OCI-LY1 (cell line): ENCODE data around the gene RPL41.
"Not testable (repeated sequence)": the region's sequence is repeated elsewhere in the genome, so short reads cannot be mapped to it uniquely, and the experiment has no call there.

Experiments
- H2AFZ ChIP-seq: fragments of 200-600 bp; sonication (generic), shearing (Covaris generic); 2 replicates; pipeline ENCODE4 v1.6.0; 2014; ENCODE audit warnings: antibody characterized with exemption, mild to moderate bottlenecking, low read length
- H3F3A ChIP-seq: fragments of 200-600 bp; sonication (generic), shearing (Covaris generic); 2 replicates; pipeline ENCODE4 v1.6.0; 2014; ENCODE audit warnings: mild to moderate bottlenecking, antibody characterized with exemption, low read length, moderate library complexity; ENCODE audit not compliant: insufficient read depth
- H3K27ac ChIP-seq: fragments of 200-600 bp; sonication (generic); 2 replicates; pipeline ENCODE4 v1.5.1; 2014; ENCODE audit warnings: low read length, mixed run types, mild to moderate bottlenecking, low read depth; ENCODE audit not compliant: poor library complexity, severe bottlenecking
- H3K27me3 ChIP-seq: fragments of 200-600 bp; sonication (generic); 2 replicates; pipeline ENCODE4 v1.6.0; 2014; ENCODE audit warnings: antibody characterized with exemption, mild to moderate bottlenecking, low read length, moderate library complexity; ENCODE audit not compliant: insufficient read depth
- H3K36me3 ChIP-seq: fragments of 200-600 bp; sonication (generic); 2 replicates; pipeline ENCODE4 v1.6.1; 2014; ENCODE audit warnings: mild to moderate bottlenecking, antibody characterized with exemption, low read length, moderate library complexity, mixed read lengths; ENCODE audit not compliant: insufficient read depth
- H3K4me1 ChIP-seq: fragments of 200-600 bp; sonication (generic); 2 replicates; pipeline ENCODE4 v1.5.1; 2014; ENCODE audit warnings: mild to moderate bottlenecking, low read length, moderate library complexity; ENCODE audit not compliant: insufficient read depth, severe bottlenecking
- H3K4me2 ChIP-seq: fragments of 200-600 bp; sonication (generic), shearing (Covaris generic); 2 replicates; pipeline ENCODE4 v1.6.1; 2014; ENCODE audit warnings: low read length
- H3K4me3 ChIP-seq: fragments of 200-600 bp; sonication (generic); 2 replicates; pipeline ENCODE4 v1.5.1; 2014; ENCODE audit warnings: low read length, low read depth, mild to moderate bottlenecking, mixed read lengths; ENCODE audit not compliant: poor library complexity, severe bottlenecking
- H3K79me2 ChIP-seq: fragments of 200-600 bp; shearing (Covaris generic); 2 replicates; pipeline ENCODE4 v1.6.1; 2016; ENCODE audit warnings: mixed run types, low read length, mixed read lengths; ENCODE audit not compliant: insufficient read depth
- H3K9ac ChIP-seq: fragments of 200-600 bp; sonication (generic), shearing (Covaris generic); 2 replicates; pipeline ENCODE4 v1.6.1; 2014; ENCODE audit warnings: mild to moderate bottlenecking, low read length, mixed read lengths
- H3K9me2 ChIP-seq: fragments of 200-600 bp; sonication (generic), shearing (Covaris generic); 2 replicates; pipeline ENCODE4 v1.6.1; 2014; ENCODE audit warnings: low read depth, mild to moderate bottlenecking, low read length, mixed read lengths
- H3K9me3 ChIP-seq: fragments of 200-600 bp; shearing (Covaris generic); 2 replicates; pipeline ENCODE4 v1.6.1; 2014; ENCODE audit warnings: low read length, mixed read lengths
- H4K20me1 ChIP-seq: fragments of 200-600 bp; sonication (generic), shearing (Covaris generic); 2 replicates; pipeline ENCODE4 v1.6.0; 2016; ENCODE audit warnings: mild to moderate bottlenecking, low read length; ENCODE audit not compliant: insufficient read depth
- EZH2 ChIP-seq: fragments of 200-600 bp; sonication (generic), shearing (Covaris generic); IDR thresholded peaks from 2 replicates; pipeline ENCODE4 v1.8.0; 2017; ENCODE audit warnings: borderline replicate concordance, mixed run types, mild to moderate bottlenecking, antibody characterized with exemption, low read length, moderate library complexity, mixed read lengths
- TF ChIP-seq, protein P1 (sequence below): fragments of 200-600 bp; sonication (generic), shearing (Covaris generic); IDR thresholded peaks from 2 replicates; pipeline ENCODE4 v1.5.1; 2017; ENCODE audit warnings: mild to moderate bottlenecking, antibody characterized with exemption, low read length, moderate library complexity, mixed read lengths

The RPL41 gene

DNA sequence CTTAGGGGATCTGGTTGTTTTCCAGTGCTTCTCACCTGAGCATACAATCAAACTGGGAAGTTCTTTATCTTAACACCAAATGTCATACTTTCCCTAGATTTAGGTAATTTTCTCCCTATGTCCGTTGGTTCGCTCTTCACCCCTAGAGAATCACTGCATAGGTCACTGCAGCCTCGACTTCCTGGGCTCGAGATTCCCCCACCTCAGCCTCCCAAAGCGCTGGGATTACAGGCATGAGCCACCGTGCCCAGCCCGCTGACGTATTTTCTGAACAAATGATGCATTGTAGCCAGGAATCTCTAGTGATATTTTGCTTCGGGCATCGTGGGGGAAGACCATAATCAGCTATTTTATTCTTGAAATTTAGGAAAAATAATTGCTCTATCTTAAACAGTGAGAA lies 1.1 kb upstream of the RPL41 start:
- peak overlapping the region; percentile 92 for H3K4me2 ChIP-seq
- no peaks in the 10 kb centered on the region for H3K27me3 ChIP-seq
- H3K9me2 ChIP-seq, result no peaks in the 10 kb centered on the region
- H4K20me1 ChIP-seq, result no peaks in the 10 kb centered on the region
- H3K4me1 ChIP-seq, result peaks cover 26% of the 10 kb centered on the region
- TF ChIP-seq EZH2, result no peak
- TF ChIP-seq, protein P1, sequence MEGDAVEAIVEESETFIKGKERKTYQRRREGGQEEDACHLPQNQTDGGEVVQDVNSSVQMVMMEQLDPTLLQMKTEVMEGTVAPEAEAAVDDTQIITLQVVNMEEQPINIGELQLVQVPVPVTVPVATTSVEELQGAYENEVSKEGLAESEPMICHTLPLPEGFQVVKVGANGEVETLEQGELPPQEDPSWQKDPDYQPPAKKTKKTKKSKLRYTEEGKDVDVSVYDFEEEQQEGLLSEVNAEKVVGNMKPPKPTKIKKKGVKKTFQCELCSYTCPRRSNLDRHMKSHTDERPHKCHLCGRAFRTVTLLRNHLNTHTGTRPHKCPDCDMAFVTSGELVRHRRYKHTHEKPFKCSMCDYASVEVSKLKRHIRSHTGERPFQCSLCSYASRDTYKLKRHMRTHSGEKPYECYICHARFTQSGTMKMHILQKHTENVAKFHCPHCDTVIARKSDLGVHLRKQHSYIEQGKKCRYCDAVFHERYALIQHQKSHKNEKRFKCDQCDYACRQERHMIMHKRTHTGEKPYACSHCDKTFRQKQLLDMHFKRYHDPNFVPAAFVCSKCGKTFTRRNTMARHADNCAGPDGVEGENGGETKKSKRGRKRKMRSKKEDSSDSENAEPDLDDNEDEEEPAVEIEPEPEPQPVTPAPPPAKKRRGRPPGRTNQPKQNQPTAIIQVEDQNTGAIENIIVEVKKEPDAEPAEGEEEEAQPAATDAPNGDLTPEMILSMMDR, result no peak
- peaks cover 52% of the 10 kb centered on the region for H3K36me3 ChIP-seq
- H3K9me3 ChIP-seq, result no peaks in the 10 kb centered on the region
- H3F3A ChIP-seq, result peaks cover 25% of the 10 kb centered on the region; the same call in 1 of the 2 replicates
- peak overlapping the region; percentile 95 for H3K27ac ChIP-seq
- peak overlapping the region; percentile 98 for H3K9ac ChIP-seq
- peaks cover 7% of the 10 kb centered on the region for H3K79me2 ChIP-seq
- H2AFZ ChIP-seq, result no peak overlapping the region
- H3K4me3 ChIP-seq, result peak overlapping the region; percentile 95

DNA sequence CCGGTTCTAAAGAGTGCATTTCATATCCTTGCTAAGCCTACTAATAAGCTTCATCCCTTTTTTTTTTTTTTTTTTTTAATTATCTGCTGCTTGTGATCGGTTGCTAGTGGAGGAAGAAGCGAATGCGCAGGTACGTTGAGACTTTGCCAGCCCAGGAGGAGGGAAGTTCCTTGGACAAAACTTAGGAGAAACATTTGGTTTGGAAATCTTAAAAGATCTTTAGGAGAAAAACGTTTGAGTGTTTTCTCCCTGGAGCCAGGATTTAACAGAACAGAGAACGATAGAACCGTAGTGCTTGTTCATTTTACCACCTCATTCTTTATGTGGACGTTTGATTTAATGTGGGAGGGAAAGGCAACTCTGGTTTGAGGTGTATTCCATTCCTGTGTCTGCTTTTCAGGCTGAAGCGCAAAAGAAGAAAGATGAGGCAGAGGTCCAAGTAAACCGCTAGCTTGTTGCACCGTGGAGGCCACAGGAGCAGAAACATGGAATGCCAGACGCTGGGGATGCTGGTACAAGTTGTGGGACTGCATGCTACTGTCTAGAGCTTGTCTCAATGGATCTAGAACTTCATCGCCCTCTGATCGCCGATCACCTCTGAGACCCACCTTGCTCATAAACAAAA lies 761 bp downstream of the RPL41 start:
- peak overlapping the region; percentile 95 for H3K27ac ChIP-seq
- not testable (repeated sequence) for H3K27me3 ChIP-seq, H4K20me1 ChIP-seq, H2AFZ ChIP-seq, H3K79me2 ChIP-seq, H3K9me2 ChIP-seq, H3K9me3 ChIP-seq
- peak overlapping the region; percentile 95 for H3K4me3 ChIP-seq
- H3K4me1 ChIP-seq, result peaks cover 26% of the 10 kb centered on the region
- peak overlapping the region; percentile 98 for H3K9ac ChIP-seq
- peaks cover 25% of the 10 kb centered on the region; the same call in 1 of the 2 replicates for H3F3A ChIP-seq
- peak overlapping the region; percentile 92 for H3K4me2 ChIP-seq
- H3K36me3 ChIP-seq, result peaks cover 45% of the 10 kb centered on the region

DNA sequence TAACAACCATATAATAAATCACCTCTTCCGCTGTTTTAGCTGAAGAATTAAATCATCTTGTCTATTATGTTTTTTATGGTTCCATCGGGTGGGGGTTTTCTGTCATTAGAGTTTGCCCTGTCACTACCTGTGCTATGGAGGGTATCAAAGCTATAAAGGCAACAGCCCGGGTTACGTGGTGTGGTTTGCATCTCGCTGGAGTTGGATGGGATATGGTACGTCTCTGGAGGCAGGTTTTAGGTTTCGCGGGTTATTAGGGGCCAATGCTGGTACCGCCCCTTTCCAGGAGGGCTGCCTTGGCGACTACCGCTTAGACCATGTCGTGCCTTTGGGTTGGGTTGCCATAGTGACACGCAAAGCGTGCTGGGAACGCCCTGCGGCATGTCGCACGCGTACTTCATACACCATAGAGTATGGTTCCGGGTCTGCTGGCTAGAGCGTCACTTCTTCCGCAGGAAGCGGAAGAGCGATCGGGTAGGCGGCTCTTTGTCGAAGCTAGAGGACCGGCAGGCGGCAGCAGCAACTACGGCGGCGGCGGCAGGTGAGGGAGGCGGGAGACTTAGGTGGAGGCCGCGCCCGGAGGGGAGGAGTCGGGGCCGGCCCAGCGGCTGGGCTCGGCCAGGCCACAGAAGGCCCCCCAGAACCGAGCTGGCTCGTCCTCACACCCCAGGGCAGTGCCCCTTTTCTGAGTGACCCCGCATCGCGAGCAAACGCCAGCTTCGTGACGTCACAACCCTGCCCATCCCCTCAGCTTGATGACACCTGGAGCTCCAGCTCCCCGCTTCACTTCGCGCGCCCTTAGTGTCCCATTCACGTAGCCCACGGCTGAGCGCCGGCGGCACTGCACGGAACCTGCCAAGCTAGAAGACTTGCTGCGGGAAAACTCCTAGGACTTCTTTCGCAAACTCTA lies 1.6 kb downstream of the RPL41 start, which contains the start of gene ZC3H10:
Gene ZC3H10 (plus strand): TSS at position 489 of the 910 bp plus-strand sequence. CDS start 2,297 bp downstream, outside the sequence.
- no peak within 1 kb of the TSS for H2AFZ ChIP-seq
- peaks cover 23% of the 10 kb centered on the region; the same call in 1 of the 2 replicates for H3F3A ChIP-seq
- TF ChIP-seq, protein P1, result peak; percentile 46
- no peak for TF ChIP-seq EZH2
- H3K27me3 ChIP-seq, result no peaks in the 10 kb centered on the region
- peaks cover 37% of the 10 kb centered on the region for H3K36me3 ChIP-seq
- peak within 1 kb of the TSS; percentile 95 for H3K4me3 ChIP-seq
- peak within 1 kb of the TSS; percentile 92 for H3K4me2 ChIP-seq
- no peaks in the 10 kb centered on the region for H4K20me1 ChIP-seq
- H3K4me1 ChIP-seq, result peaks cover 26% of the 10 kb centered on the region
- H3K9me2 ChIP-seq, result no peaks in the 10 kb centered on the region
- peaks cover 7% of the 10 kb centered on the region for H3K79me2 ChIP-seq
- no peaks in the 10 kb centered on the region for H3K9me3 ChIP-seq
- H3K27ac ChIP-seq, result peak within 1 kb of the TSS; percentile 95
- H3K9ac ChIP-seq, result peak within 1 kb of the TSS; percentile 98
